HEK293 (cell line): ENCODE measurements around the gene MSRB1.

Source experiments
- KLF1 ChIP-seq: fragments of 450-650 bp; formaldehyde crosslinking; IDR thresholded peaks from 2 replicates; pipeline ENCODE4 v1.5.1; 2016; ENCODE audit warnings: missing biosample characterization, missing genetic modification characterization
- SALL2 ChIP-seq: fragments of 450-650 bp; formaldehyde crosslinking; IDR thresholded peaks from 2 replicates; pipeline ENCODE4 v1.5.0; 2017; ENCODE audit warnings: missing biosample characterization, mild to moderate bottlenecking, missing genetic modification characterization, borderline replicate concordance
- YY1 ChIP-seq: fragments of 450-650 bp; formaldehyde crosslinking; IDR thresholded peaks from 2 replicates; pipeline ENCODE4 v1.5.1; 2018; ENCODE audit warnings: missing biosample characterization, missing genetic modification characterization
- ZNF23 ChIP-seq: fragments of 450-650 bp; formaldehyde crosslinking; IDR thresholded peaks from 2 replicates; pipeline ENCODE4 v1.5.1; 2016; ENCODE audit warnings: missing biosample characterization, missing genetic modification characterization, borderline replicate concordance
- ZNF341 ChIP-seq: fragments of 450-650 bp; formaldehyde crosslinking; IDR thresholded peaks from 2 replicates; pipeline ENCODE4; 2016; ENCODE audit warnings: low read depth, missing biosample characterization, missing genetic modification characterization
- ZNF549 ChIP-seq: fragments of 450-650 bp; IDR thresholded peaks from 2 replicates; pipeline ENCODE4 v1.5.1; 2018; ENCODE audit warnings: missing biosample characterization, missing genetic modification characterization, mild to moderate bottlenecking, inconsistent platforms, moderate library complexity
- TF ChIP-seq, protein P1 (sequence below): fragments of 450-650 bp; formaldehyde crosslinking; IDR thresholded peaks from 2 replicates; pipeline ENCODE4 v1.5.1; 2016; ENCODE audit warnings: missing biosample characterization, missing genetic modification characterization
- TF ChIP-seq, protein P2 (sequence below): fragments of 450-650 bp; formaldehyde crosslinking; IDR thresholded peaks from 2 replicates; pipeline ENCODE4 v1.5.1; 2016; ENCODE audit warnings: missing biosample characterization, missing genetic modification characterization, low read depth
- TF ChIP-seq, protein P3 (sequence below): fragments of 450-650 bp; formaldehyde crosslinking; IDR thresholded peaks from 2 replicates; pipeline ENCODE4 v1.5.1; 2016; ENCODE audit warnings: missing biosample characterization, missing genetic modification characterization
- TF ChIP-seq, protein P4 (sequence below): fragments of 450-650 bp; formaldehyde crosslinking; IDR thresholded peaks from 2 replicates; pipeline ENCODE4 v1.5.1; 2016; ENCODE audit warnings: missing biosample characterization, missing genetic modification characterization
- TF ChIP-seq, protein P5 (sequence below): fragments of 450-650 bp; formaldehyde crosslinking; IDR thresholded peaks from 2 replicates; pipeline ENCODE4 v1.5.1; 2016; ENCODE audit warnings: missing biosample characterization, missing genetic modification characterization, low read depth

DNA sequence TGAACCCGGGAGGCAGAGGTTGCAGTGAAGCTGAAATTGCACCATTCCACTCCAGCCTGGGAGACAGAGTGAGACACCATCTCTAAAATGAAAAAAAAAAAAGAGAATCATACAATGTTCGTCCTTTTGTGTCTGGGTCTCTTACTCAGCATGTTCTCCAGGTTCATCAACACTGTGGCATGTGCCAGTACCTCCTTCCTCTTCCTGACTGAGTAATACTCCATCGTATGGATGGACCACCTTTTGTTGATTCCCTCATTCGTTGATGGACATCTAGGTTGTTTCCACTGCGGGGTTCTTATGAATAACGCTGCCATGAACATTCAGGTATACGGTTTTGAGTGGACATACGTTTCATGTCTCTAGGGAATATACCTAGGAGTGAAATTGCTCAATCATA lies 20.6 kb downstream of the MSRB1 start:
- TF ChIP-seq, protein P1, sequence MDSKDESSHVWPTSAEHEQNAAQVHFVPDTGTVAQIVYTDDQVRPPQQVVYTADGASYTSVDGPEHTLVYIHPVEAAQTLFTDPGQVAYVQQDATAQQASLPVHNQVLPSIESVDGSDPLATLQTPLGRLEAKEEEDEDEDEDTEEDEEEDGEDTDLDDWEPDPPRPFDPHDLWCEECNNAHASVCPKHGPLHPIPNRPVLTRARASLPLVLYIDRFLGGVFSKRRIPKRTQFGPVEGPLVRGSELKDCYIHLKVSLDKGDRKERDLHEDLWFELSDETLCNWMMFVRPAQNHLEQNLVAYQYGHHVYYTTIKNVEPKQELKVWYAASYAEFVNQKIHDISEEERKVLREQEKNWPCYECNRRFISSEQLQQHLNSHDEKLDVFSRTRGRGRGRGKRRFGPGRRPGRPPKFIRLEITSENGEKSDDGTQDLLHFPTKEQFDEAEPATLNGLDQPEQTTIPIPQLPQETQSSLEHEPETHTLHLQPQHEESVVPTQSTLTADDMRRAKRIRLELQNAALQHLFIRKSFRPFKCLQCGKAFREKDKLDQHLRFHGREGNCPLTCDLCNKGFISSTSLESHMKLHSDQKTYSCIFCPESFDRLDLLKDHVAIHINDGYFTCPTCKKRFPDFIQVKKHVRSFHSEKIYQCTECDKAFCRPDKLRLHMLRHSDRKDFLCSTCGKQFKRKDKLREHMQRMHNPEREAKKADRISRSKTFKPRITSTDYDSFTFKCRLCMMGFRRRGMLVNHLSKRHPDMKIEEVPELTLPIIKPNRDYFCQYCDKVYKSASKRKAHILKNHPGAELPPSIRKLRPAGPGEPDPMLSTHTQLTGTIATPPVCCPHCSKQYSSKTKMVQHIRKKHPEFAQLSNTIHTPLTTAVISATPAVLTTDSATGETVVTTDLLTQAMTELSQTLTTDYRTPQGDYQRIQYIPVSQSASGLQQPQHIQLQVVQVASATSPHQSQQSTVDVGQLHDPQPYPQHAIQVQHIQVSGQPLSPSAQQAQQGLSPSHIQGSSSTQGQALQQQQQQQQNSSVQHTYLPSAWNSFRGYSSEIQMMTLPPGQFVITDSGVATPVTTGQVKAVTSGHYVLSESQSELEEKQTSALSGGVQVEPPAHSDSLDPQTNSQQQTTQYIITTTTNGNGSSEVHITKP (tag by site-specific recombination) = no peak
- TF ChIP-seq, protein P2, sequence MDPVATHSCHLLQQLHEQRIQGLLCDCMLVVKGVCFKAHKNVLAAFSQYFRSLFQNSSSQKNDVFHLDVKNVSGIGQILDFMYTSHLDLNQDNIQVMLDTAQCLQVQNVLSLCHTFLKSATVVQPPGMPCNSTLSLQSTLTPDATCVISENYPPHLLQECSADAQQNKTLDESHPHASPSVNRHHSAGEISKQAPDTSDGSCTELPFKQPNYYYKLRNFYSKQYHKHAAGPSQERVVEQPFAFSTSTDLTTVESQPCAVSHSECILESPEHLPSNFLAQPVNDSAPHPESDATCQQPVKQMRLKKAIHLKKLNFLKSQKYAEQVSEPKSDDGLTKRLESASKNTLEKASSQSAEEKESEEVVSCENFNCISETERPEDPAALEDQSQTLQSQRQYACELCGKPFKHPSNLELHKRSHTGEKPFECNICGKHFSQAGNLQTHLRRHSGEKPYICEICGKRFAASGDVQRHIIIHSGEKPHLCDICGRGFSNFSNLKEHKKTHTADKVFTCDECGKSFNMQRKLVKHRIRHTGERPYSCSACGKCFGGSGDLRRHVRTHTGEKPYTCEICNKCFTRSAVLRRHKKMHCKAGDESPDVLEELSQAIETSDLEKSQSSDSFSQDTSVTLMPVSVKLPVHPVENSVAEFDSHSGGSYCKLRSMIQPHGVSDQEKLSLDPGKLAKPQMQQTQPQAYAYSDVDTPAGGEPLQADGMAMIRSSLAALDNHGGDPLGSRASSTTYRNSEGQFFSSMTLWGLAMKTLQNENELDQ = no peak
- TF ChIP-seq KLF1 (tag by site-specific recombination) (no peak), ZNF23 (tag by site-specific recombination) (no peak), SALL2 (tag by site-specific recombination) (no peak), ZNF341 (no peak), ZNF549 (tag by site-specific recombination) (no peak), YY1 (tag by site-specific recombination) (no peak)
- TF ChIP-seq, protein P3, sequence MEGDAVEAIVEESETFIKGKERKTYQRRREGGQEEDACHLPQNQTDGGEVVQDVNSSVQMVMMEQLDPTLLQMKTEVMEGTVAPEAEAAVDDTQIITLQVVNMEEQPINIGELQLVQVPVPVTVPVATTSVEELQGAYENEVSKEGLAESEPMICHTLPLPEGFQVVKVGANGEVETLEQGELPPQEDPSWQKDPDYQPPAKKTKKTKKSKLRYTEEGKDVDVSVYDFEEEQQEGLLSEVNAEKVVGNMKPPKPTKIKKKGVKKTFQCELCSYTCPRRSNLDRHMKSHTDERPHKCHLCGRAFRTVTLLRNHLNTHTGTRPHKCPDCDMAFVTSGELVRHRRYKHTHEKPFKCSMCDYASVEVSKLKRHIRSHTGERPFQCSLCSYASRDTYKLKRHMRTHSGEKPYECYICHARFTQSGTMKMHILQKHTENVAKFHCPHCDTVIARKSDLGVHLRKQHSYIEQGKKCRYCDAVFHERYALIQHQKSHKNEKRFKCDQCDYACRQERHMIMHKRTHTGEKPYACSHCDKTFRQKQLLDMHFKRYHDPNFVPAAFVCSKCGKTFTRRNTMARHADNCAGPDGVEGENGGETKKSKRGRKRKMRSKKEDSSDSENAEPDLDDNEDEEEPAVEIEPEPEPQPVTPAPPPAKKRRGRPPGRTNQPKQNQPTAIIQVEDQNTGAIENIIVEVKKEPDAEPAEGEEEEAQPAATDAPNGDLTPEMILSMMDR (tag by site-specific recombination) = no peak
- TF ChIP-seq, protein P4, sequence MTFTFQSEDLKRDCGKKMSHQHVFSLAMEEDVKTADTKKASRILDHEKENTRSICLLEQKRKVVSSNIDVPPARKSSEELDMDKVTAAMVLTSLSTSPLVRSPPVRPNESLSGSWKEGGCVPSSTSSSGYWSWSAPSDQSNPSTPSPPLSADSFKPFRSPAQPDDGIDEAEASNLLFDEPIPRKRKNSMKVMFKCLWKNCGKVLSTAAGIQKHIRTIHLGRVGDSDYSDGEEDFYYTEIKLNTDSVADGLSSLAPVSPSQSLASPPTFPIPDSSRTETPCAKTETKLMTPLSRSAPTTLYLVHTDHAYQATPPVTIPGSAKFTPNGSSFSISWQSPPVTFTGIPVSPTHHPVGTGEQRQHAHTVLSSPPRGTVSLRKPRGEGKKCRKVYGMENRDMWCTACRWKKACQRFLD (tag by site-specific recombination) = no peak
- TF ChIP-seq, protein P5, sequence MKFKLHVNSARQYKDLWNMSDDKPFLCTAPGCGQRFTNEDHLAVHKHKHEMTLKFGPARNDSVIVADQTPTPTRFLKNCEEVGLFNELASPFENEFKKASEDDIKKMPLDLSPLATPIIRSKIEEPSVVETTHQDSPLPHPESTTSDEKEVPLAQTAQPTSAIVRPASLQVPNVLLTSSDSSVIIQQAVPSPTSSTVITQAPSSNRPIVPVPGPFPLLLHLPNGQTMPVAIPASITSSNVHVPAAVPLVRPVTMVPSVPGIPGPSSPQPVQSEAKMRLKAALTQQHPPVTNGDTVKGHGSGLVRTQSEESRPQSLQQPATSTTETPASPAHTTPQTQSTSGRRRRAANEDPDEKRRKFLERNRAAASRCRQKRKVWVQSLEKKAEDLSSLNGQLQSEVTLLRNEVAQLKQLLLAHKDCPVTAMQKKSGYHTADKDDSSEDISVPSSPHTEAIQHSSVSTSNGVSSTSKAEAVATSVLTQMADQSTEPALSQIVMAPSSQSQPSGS = no peak
